GM12878 (cell line): ENCODE measurements around the gene SMIM35. TPM values are rescaled to one million over a fixed set of nuclear protein-coding genes. Genes with fewer than 3 reads are reported as not detected.

Source experiments
- ATF7 ChIP-seq: fragments of 450-650 bp; IDR thresholded peaks from 2 replicates; pipeline ENCODE4 v1.6.1; 2016; ENCODE audit warnings: low read depth, mild to moderate bottlenecking
- EP300 ChIP-seq, 2 experiments: fragments of 150-350 bp in 1 of 2; IDR thresholded peaks; 2 replicates each; pipeline ENCODE4 v1.6.1; 2011 to 2012; ENCODE audit warnings: low read depth in 2 of 2, low read length in 2 of 2, borderline replicate concordance in 1 of 2, improper control_type of control experiment in 1 of 2, inconsistent platforms in 1 of 2; ENCODE audit not compliant: control insufficient read depth in 1 of 2
- JUND ChIP-seq: IDR thresholded peaks from 2 replicates; pipeline ENCODE4 v1.6.1; 2012; ENCODE audit warnings: low read depth, mild to moderate bottlenecking, low read length, improper control_type of control experiment, moderate library complexity
- NRF1 ChIP-seq: conservative IDR thresholded peaks from 2 replicates; pipeline ENCODE4 v1.6.1; 2011; ENCODE audit warnings: mild to moderate bottlenecking, low read depth, low read length, improper control_type of control experiment
- RCOR1 ChIP-seq: conservative IDR thresholded peaks from 2 replicates; pipeline ENCODE4 v1.6.1; 2012; ENCODE audit warnings: low read depth, low read length, improper control_type of control experiment
- SIN3A ChIP-seq: IDR thresholded peaks from 2 replicates; pipeline ENCODE4 v1.6.1; 2012; ENCODE audit warnings: low read depth, low read length, improper control_type of control experiment
- STAT3 ChIP-seq: IDR thresholded peaks from 2 replicates; pipeline ENCODE4 v1.6.1; 2011; ENCODE audit warnings: low read depth, low read length, improper control_type of control experiment
- ZSCAN29 ChIP-seq: fragments of 450-650 bp; IDR thresholded peaks from 2 replicates; pipeline ENCODE4 v1.6.1; 2017; ENCODE audit warnings: mild to moderate bottlenecking, moderate library complexity
- polyA plus RNA-seq, 11 experiments: library from polyadenylated mRNA; depleted of rRNA in 4 of 11; unstranded in 6 of 11; stranded (reverse) in 5 of 11; fragments of >200 nt; fragmentation: Nextera tagmentation in 4 of 11; fragmentation: Illumina TruSeq in 1 of 11; extraction: Ambion mirVana in 4 of 11; extraction: Trizol in 1 of 11; gene quantifications; 1 replicate in 1 of 11; 2 replicates in 10 of 11; pipeline versions ENCODE4 v1.2.1 to v1.2.3, GENCODE V29; 2011 to 2016; ENCODE audit warnings: inconsistent platforms in 2 of 11, missing spikeins in 2 of 11, low read depth in 1 of 11
- total RNA-seq, 4 experiments: library from RNA; depleted of rRNA in 3 of 4; stranded (reverse); fragments of >200 nt in 3 of 4; fragmentation: Illumina TruSeq in 1 of 4; extraction: Trizol in 1 of 4; gene quantifications; 2 replicates each; pipeline versions ENCODE4 v1.2.1 to v1.2.3, GENCODE V29; 2013 to 2021
- TF ChIP-seq, protein P1 (sequence below): fragments of 450-650 bp; IDR thresholded peaks from 2 replicates; pipeline ENCODE4 v1.6.1; 2016; ENCODE audit warnings: mild to moderate bottlenecking

SMIM35 gene
- total and polyA plus RNA-seq, 10 of the 15 experiments (the other 5 are each of a cell fraction or from before 2014, with no cell fraction given): 0.02 to 1.1 (median 0.05) TPM; not detected in 5

DNA sequence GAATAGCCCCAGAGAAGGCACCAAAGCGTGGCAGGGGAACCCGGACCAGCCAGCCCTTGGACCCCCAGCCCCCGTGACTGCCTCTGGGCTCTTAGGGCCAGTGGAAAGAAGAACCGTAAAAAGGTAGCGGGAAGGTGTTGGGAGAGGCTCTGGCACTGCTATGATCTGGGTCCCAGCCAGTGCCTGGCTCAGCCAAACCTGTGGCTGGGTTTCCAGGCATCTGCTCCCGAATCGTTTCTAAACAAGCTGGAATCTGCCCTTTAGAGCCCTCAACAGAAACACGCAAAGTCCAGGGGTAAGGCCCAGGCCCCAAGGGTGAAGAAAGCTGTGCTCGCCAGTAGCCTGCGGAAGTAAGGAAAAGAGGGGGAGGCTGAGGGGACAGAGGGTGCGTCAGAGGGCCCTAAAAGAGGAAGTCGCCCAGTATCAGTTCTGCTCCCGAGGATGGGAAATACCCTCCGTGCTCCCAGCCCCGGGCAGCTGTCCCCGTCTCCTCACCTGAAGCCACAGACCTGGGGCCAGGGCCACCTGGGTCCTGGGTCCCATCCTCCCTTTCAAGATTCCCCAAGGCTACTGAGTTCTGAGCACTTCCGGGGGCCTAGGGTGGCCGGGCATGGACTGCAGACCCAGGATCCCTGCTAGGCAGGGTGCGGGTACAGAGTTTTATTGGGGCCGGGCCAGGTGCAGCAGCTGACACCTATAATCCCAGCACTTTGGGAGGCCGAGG, 75.9 kb downstream of the SMIM35 start (continued):
- peak; percentile 100 for TF ChIP-seq EP300 (IDR thresholded peaks at IDR 0.05; ENCODE audit: borderline replicate concordance in 1 of 2, control insufficient read depth in 1 of 2, low read depth in 2 of 2, low read length in 2 of 2)
- TF ChIP-seq ATF7: peak; percentile 85
- TF ChIP-seq RCOR1: 0 out of 2 replicates have a peak, but pooled peaks have one; percentile 69
- 0 out of 2 replicates have a peak, but pooled peaks have one; percentile 5 for TF ChIP-seq JUND
- TF ChIP-seq SIN3A: no peak
- TF ChIP-seq ZSCAN29: 0 out of 2 replicates have a peak, but pooled peaks have one; percentile 65
- TF ChIP-seq NRF1: no peak
- TF ChIP-seq, protein P1, sequence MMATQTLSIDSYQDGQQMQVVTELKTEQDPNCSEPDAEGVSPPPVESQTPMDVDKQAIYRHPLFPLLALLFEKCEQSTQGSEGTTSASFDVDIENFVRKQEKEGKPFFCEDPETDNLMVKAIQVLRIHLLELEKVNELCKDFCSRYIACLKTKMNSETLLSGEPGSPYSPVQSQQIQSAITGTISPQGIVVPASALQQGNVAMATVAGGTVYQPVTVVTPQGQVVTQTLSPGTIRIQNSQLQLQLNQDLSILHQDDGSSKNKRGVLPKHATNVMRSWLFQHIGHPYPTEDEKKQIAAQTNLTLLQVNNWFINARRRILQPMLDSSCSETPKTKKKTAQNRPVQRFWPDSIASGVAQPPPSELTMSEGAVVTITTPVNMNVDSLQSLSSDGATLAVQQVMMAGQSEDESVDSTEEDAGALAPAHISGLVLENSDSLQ: peak; percentile 54
- peak; percentile 83; the same call in 1 of the 2 replicates for TF ChIP-seq STAT3
